Sciatic nerve (tissue), 2 donors: Measurements from ENCODE around the gene OPA1. TPM values are rescaled to one million over a fixed set of nuclear protein-coding genes. Genes with fewer than 3 reads are reported as not detected.

Experiments
- ATAC-seq: fragments of 200-7000 bp; cut with Tn5 transposase; one replicate; pipeline ENCODE4 v1.9.1; 2020; ENCODE audit warnings: mild to moderate bottlenecking, moderate library complexity
- DNase-seq: peaks from one replicate; pipeline ENCODE4 v3.0.0-alpha.2; 2020; ENCODE audit warnings: low spot score
- intact Hi-C: fragments of 100-400 bp; cut with DNase I; formaldehyde crosslinking; loops from one replicate; pipeline ENCODE4 v1.14.2; 2022
- total RNA-seq: library from RNA; stranded (reverse); fragmentation: NEBNext Ultra II Directional; extraction: Animal tissue kit (Norgen Biotek cat#: 25700); gene quantifications from one replicate; pipeline ENCODE4 v1.2.1, GENCODE V29; 2021
- donor health status: DM: no; HTN: no; CAD: no.
- donor health status: DM: no; HTN: no; CAD: no.

The OPA1 gene
- total RNA-seq, 1 donor from 2014 or later, result 67.7 TPM

- DNase-seq (no peak), ATAC-seq (no peak)
- intact Hi-C loops, result no loop called here
Measured at GRCh38 chr3:193727089-193727488, 134.1 kb downstream of the OPA1 start.

- ATAC-seq, result no peak
- DNase-seq, result no peak
- intact Hi-C loops, result no loop called here
Measured at GRCh38 chr3:193728429-193729087, 135.6 kb downstream of the OPA1 start.

- DNase-seq (no peak), ATAC-seq (no peak)
- intact Hi-C loops, result no loop called here
Measured at GRCh38 chr3:193729088-193729465, 136.1 kb downstream of the OPA1 start.

- ATAC-seq (no peak), DNase-seq (no peak)
- intact Hi-C loops, result no loop called here
Measured at GRCh38 chr3:193729601-193730000, 136.6 kb downstream of the OPA1 start.

- no peak for ATAC-seq
- no peak for DNase-seq
- intact Hi-C loops, result no loop called here
Measured at GRCh38 chr3:193730511-193730910, 137.5 kb downstream of the OPA1 start.

GRCh38 chr3:193730976-193731375, 138.0 kb downstream of the OPA1 start:
- ATAC-seq (no peak), DNase-seq (no peak)
- intact Hi-C loops, result no loop called here

- DNase-seq, result no peak
- intact Hi-C loops, result no loop called here
- ATAC-seq, result no peak
Measured at GRCh38 chr3:193731656-193732055, 138.6 kb downstream of the OPA1 start.

GRCh38 chr3:193732391-193732790, 139.4 kb downstream of the OPA1 start:
- intact Hi-C loops, result no loop called here
- ATAC-seq (no peak), DNase-seq (no peak)

GRCh38 chr3:193732827-193733226, 139.8 kb downstream of the OPA1 start:
- intact Hi-C loops, result no loop called here

GRCh38 chr3:193734737-193735366, 141.8 kb downstream of the OPA1 start:
- no peak for ATAC-seq
- no peak for DNase-seq
- intact Hi-C loops, result no loop called here

More at GRCh38 chr3:193732827-193733226, 139.8 kb downstream of the OPA1 start:
- ATAC-seq (no peak), DNase-seq (no peak)

- intact Hi-C loops, result no loop called here
- DNase-seq (no peak), ATAC-seq (no peak)
Measured at GRCh38 chr3:193735850-193736249, 142.8 kb downstream of the OPA1 start.

GRCh38 chr3:193736616-193737015, 143.6 kb downstream of the OPA1 start:
- DNase-seq (no peak), ATAC-seq (no peak)
- intact Hi-C loops, result no loop called here

- DNase-seq, result no peak
- intact Hi-C loops, result no loop called here
- ATAC-seq, result no peak
Measured at GRCh38 chr3:193737191-193737751, 144.3 kb downstream of the OPA1 start.

GRCh38 chr3:193742628-193743027, 149.6 kb downstream of the OPA1 start:
- no peak for DNase-seq

GRCh38 chr3:193743702-193744047, 150.7 kb downstream of the OPA1 start:
- ATAC-seq, result no peak
- intact Hi-C loops, result no loop called here

More at GRCh38 chr3:193742628-193743027, 149.6 kb downstream of the OPA1 start:
- intact Hi-C loops, result no loop called here
- no peak for ATAC-seq

GRCh38 chr3:193744048-193744821, 151.2 kb downstream of the OPA1 start:
- no peak for DNase-seq
- ATAC-seq, result no peak
- intact Hi-C loops, result no loop called here

More at GRCh38 chr3:193743702-193744047, 150.7 kb downstream of the OPA1 start:
- no peak for DNase-seq

- no peak for DNase-seq
- peak; percentile 78 for ATAC-seq
- intact Hi-C loops, result no loop called here
Measured at GRCh38 chr3:193744822-193745684, 152.0 kb downstream of the OPA1 start.

- no peak for DNase-seq
- ATAC-seq, result no peak
- intact Hi-C loops, result no loop called here
Measured at GRCh38 chr3:193746832-193747231, 153.8 kb downstream of the OPA1 start.
